22Rv1 (cell line): Measurements from ENCODE around the gene DOC2B.
"Not testable (repeated sequence)": the region's sequence is repeated elsewhere in the genome, so short reads cannot be mapped to it uniquely, and the experiment has no call there.

Source experiments
- CTCF ChIP-seq: fragments of 450-650 bp; IDR thresholded peaks from 2 replicates; pipeline ENCODE4 v1.5.1; 2017; ENCODE audit warnings: mild to moderate bottlenecking
- ZFX ChIP-seq: fragments of 450-650 bp; IDR thresholded peaks from 2 replicates; pipeline ENCODE4 v1.6.1; 2017; ENCODE audit warnings: antibody characterized with exemption, borderline replicate concordance

- TF ChIP-seq CTCF, ZFX: not testable (repeated sequence)
Observed at GRCh38 chr17:206484-206883, 25.0 kb upstream of the DOC2B start.
